ENCODE results near the gene HAPLN2.
"Not testable (repeated sequence)": the region's sequence is repeated elsewhere in the genome, so short reads cannot be mapped to it uniquely, and the experiment has no call there.

The HAPLN2 gene

DNA sequence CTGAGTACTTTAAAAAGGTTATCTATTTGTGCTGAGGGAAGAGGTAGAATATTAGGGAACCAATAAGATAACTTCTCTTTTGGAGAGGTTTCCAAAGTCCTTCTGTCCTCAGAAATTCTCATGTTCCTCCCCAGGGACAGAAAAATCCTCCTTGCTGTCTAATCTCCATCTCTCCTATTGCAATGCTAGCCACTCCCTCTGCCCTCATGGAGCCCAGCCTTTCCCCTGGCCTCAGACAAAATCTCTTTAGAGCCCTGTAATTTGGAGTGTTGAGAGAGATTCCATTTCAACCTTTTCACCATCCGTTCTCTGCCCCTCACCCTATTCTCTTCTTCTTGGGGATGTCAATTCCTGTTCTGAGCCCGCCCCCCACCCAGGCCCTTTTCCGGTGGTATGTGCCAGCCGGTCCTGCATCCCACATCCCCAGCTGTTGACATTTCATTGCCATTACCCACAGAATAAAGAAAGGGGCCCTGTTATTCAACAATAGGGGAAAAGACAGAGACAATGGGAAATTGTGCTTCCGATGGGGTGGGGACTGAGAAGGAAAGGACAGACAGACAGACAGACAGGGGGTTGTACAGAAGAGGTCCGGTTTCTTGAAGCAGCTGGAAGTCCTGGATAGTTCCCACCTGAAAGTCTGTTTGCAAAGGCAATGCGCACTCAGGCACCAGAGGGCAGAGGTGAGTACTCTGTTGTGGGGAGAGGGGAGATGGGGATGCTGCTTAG lies at the start of gene HAPLN2:
TSS of gene HAPLN2 (plus strand) at position 563 of the 729 bp plus-strand sequence. CDS start 4,076 bp downstream, outside the sequence.
- peak; percentile 63 to 85 for DNase-seq

DNA sequence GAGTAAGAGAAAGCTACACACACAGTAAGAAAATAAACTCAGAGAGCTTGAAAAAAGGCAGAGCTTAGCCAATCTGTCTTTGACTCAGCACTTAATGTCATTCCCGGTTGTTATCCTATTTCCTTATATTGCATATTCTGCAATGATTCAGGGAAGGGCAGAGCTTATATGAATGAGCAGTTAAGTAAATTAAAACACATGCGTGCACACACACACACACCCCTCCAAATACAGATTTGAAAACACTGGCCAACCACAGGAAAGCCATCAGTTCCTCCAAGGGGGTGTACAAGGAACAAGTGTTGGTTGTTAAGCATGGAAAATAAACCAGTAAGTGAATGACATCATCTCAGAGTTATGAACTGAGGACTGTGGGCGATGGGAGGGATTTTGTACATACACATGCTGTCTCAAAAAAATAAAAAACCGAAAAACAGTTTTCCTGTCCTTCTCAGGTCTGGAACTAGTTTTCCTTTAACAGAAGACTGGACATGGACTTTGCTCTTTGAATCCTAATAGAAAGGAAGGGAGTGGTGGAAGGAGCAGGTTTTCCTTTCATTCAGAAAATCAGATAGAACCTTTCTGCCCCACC lies 47.9 kb upstream of the HAPLN2 start:
- DNase-seq, result no peak

DNA sequence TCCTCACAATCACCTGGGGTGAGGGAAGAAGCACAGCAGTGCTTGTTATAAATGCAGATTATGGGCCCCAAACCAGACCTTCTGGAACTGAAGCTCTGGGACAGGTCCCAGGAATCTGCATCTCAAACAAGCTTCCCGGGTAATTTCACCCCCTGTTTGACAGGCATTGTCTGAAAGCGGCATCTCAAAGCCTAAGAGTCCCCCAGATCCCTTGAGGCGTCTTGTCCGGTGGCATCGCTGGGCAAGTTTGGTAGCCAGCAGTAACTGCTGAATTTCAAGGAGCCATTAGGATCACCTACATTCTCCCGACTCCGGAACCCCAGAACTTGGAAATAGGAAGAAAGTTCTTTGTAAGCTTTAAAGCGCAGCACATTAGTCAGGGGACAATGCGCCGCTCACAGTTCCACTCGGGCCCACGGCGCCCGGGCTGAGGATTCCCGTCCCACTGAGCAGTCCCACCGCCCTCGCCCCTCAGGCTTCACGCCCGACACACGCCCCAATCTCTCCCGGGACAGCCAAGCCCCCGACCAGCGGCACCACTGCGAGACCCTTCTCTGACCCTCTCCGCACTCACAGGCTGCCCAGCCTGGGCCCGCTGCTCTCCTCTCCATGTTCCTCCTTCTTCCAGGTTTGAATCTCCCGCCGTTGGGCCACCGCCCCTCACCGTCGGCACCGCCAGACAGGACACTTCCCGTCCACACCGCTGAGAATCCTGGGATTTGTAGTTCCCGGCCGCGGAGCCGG lies 47.1 kb upstream of the HAPLN2 start, which contains the start of gene IQGAP3:
TSS of gene IQGAP3 (minus strand) at position 647 of the 744 bp plus-strand sequence. CDS start at position 611, 36 bp downstream.
- DNase-seq, result peak; percentile 88 to 97

DNA sequence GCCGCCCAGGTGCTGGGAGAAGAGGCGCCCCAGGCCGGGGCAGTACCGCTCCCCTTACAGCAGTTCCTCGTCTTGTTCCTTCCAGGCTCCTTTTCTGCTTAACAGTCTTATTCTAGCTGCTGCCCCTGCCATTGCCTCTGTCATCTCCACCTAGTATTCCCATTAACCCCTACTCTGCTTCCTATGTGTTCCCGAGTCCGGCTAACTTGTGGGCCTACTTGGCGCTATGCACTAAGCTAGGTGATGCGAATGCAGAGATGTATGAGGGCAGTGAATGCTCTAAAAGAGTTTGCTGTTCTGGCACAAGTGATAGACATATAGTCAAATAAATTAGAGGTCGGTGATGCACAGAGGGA lies 46.6 kb upstream of the HAPLN2 start:
- no peak for DNase-seq

DNA sequence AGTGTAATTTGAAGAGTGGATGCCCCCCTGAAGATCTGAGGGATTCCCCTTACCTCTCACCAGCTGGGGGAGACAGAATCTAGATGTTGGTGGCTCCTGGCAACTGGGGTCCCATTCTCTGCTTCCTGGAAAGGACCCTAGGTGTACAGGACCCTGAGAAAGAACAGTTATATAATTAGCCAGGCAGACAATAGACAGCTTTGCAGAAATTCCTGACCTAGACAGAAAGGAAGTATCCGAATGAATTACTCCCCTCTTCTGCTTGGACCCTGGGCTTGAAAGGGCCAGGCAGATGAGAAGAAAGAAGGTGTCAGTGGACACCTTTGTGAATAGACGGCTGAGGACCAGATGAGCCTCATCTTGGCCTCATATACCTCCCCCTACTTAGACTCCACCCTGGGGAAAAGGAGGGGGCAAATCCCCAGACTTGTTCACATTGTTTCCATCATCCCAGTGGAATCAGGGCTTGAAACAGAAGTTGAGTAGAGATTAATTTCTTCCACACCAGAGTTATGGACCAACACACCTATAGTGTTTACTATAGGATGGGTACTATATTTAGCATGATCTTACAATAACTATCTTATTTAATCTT lies 45.1 kb upstream of the HAPLN2 start:
- no peak for DNase-seq

DNA sequence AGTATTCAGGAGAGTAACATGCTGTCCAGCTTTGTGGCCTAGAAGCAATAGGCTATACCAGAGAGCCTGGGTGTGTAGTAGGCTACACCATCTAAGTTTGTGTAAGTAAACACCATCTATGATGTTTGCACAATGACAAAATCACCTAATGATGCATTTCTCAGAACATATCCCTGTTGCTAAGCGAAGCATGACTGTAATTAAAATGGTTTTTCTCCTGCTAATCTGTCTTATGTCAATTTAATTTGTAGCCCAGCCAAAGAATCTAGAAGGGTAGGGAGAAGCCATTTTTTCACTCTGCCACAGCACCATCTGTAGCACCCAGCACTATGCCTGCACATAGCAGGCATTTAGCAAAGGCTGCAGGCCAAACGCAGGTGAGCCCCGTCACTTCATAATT lies 41.7 kb upstream of the HAPLN2 start:
- no peak for DNase-seq

DNA sequence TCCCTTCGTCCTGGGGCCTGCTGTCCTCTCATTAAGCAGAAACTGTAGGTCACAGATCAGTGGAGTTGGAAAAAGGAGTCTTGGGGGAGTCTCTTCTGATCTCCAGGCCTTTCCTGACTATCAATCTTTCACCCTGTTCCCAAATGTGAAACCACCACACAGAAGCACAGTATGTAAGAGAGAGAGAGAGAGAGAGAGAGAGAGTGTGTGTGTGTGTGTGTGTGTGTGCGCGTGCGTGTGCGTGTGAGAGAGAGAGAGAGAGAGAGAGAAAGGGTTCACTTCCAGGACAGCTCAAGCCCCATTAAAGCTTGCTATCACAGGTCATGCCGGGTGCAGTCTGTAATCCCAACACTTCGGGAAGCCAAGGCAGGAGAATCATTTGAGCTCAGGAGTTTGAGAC lies 41.2 kb upstream of the HAPLN2 start:
- no peak for DNase-seq

DNA sequence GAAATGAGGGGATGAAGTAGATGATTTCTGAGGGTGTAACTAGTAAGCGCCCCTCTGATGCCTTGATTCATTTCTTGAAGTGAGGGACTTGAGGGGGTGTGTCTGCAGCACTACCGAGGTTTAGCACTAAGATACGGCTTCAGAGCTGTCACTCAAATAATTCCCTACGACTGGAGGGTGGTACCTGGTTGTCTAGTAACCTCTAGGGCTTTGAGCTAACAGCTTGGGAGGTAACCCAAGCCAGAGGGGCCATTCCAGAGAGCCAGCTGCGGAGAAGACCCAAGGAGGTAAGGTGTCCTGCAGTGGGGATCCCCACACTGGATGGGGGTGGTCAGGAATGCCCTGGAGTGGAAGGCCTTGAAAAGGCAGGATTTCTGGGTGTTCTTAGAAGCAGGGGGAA lies 39.7 kb upstream of the HAPLN2 start, which contains the start of gene TTC24:
TSS of gene TTC24 (plus strand) at position 252 of the 400 bp plus-strand sequence. CDS start 1,642 bp downstream, outside the sequence.
- DNase-seq, result no peak

DNA sequence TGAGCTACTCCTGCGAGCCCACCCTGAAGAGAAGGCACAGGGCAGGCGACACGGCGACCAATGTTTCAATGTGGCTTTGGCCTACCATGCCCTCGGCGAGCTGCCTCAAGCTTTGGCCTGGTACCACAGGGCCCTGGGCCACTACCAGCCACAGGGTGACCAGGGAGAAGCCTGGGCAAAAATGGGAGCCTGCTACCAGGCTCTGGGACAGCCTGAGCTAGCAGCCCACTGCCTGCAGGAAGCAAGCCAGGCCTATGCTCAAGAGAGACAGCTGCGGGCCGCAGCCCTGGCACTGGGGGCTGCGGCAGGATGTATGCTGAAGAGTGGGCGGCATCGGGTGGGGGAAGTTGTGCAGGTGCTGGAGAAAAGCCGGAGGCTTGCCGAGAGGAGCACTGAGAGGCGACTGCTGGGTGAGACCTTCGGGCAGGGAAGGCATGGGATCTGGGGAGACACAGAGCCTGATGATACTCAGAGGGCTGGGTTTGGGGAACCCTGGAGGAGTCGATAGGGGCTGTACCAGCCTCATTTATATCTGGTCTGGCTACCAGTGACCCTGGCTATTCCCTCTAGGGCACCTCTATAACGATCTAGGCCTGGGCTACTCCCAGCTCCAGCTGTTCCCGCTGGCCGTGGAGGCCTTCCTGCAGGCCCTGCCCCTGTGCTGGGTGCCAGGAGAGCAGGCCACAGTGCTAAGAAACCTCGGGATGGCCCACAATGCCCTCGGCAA lies 37.4 kb upstream of the HAPLN2 start:
- DNase-seq, result no peak

DNA sequence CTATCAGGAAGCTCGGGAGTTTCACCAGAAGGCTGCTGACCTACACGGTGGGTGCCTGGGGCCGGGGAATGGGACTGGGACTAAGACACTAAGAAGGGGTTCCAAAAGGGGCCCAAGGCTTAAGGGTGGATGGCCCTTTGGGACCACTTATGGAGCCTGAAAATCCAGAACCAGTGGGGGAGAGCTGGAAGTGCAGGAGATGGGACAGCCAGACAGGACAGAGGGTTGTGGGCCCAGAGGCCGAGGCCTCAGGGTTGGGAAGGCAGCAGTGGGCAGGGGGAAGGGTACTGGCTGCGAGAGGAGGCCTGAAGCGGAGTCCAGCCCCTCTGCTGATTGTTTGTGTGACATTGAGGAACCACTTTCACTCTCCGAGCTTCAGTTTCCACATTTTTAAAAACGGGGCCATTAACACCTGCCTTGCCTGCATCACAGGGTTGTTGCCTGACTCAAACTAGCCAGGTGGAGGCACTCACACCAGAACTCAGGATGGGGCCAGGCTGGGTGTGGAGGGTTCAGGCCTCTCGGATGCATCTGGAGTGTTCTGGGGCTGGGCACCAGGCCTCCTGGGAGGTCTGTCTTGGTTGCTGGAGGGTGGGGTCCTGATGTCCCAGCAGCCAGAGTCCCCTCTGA lies 36.7 kb upstream of the HAPLN2 start:
- no peak for DNase-seq

DNA sequence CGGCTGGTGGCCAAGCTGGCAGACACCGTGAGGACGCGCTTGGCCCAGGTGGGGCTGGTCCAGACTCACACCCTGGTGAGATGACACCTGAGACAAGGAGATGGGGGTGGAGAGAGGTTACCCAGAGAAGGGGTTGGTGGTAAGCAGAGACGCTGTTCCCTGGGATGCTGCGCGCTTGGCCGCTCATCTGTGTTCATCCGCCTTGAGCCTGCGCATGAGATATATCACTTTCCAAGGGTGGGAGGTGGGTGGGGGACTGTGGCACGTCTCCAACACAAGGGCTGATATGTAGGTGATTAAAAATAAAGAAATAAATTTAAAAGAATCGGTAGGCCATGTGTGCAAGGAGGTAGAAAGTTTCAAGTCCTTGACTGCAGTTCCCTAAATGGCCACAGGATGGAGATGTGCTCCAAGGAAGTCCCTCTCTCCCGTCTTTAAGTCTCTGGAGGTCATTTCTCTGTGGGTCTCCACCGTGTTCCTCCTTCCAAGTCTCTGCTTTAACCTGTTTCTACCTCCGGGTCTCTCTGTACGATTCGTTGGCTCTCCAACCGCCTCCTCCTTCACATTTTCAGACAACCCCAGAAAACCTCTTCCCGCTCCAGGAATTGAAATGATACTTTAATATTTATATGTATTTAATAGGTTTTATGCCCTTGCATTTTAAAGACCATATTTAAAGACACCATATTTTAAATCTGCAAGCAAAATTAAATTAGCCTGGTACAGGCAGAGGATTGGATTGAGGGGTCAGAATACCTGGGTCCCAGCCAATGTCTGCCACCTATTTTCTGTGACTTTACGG lies 35.2 kb upstream of the HAPLN2 start:
- DNase-seq, result peak; percentile 83 to 94

DNA sequence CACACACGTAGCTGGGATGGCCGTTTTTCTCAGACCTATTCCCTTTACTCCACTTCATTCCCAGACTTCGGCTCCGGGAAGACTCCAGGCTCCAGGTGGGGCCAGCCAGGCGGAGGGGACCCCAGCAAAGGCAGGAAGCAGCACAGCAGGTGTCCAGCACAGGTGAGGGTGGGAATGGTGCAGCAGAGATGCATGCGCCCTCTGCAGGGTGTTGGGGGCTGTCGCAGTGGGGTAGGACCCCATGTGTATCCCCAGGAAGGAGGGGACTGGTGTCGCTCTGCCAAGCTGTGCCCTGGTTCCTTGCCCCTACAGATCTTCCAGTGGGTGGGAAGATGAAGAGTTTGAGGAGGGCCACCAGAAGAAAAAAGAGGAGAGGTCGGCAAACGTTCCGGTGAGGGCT lies 34.4 kb upstream of the HAPLN2 start:
- DNase-seq, result peak; percentile 59 to 91

DNA sequence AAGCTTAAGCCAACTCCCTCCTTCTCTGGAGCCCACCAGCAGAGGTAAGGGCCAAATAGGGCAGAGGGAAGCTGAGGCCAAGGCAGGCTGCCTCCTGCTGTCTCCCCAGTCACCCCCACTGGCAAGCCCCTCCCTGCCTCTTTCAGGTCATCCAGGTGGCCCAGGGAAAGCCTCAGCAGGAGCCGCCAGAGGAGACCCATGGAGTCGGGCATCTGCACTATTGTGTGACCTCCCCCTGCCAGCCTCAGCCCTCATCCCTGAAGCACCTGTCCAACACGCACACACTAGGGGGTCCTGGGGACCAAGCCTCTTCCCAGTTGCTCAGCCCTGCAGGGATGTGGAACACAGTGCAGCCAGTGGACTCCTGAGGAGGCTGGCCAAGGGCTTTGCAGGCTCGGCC lies 32.9 kb upstream of the HAPLN2 start:
- no peak for DNase-seq

DNA sequence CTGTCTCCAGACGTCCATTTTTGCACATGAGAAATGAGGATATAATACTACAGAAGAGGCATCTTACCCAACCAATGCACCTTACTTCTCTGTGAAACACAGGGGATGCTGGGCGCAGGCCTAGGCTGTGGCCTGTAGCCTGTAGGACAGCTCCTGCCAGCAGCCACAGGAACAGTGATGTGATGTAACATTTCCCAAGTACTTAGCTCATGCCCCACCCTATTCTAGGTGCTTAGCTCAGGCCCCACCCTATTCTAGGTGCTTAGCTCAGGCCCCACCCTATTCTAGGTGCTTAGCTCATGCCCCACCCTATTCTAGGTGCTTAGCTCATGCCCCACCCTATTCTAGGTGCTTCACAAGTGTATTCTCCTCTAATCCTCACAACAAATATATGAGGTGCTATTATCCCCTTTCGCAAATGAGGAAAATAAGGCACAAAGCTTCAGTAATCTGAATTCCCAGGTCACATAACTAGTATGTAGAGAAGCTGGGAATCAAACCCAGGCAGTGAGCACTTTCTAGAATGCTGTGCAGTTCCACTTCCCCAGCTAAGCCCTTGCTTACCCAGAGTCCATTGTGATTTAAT lies 32.2 kb upstream of the HAPLN2 start:
- DNase-seq, result no peak

DNA sequence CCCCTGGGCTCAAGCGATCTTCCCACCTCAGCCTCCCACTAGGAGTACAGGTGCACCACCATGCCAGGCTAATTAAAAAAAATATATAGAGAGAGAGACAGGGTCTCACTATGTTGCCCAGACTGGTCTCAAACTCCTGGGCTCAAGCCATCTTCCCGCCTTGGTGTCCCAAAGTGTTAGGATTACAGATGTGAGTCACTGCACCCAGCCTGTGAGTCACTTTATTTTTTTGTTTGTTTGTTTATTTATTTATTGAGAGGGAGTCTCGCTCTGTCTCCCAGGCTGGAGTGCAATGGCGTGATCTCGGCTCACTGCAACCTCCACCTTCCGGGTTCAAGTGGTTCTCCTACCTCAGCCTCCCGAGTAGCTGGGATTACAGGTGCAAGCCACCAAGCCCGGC lies 31.3 kb upstream of the HAPLN2 start:
- DNase-seq, result not testable (repeated sequence)

DNA sequence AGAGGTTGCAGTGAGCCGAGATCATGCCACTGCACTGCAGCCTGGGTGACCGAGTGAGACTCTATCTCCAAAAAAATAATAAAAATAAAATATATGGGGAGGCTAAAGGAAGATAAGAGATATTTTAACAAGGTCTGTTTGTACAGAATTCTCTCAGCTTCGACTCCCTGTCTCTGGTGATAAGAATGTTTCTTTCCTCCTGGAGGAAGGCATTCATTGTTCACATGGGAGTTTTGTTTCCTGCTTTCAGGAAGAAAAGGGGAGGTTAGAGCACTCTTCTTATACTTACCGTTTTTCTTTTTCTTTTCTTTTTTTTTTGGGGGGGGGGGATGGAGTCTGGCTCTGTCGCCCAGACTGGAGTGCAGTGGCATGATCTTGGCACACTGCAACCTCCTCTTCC lies 29.7 kb upstream of the HAPLN2 start:
- DNase-seq, result no peak

DNA sequence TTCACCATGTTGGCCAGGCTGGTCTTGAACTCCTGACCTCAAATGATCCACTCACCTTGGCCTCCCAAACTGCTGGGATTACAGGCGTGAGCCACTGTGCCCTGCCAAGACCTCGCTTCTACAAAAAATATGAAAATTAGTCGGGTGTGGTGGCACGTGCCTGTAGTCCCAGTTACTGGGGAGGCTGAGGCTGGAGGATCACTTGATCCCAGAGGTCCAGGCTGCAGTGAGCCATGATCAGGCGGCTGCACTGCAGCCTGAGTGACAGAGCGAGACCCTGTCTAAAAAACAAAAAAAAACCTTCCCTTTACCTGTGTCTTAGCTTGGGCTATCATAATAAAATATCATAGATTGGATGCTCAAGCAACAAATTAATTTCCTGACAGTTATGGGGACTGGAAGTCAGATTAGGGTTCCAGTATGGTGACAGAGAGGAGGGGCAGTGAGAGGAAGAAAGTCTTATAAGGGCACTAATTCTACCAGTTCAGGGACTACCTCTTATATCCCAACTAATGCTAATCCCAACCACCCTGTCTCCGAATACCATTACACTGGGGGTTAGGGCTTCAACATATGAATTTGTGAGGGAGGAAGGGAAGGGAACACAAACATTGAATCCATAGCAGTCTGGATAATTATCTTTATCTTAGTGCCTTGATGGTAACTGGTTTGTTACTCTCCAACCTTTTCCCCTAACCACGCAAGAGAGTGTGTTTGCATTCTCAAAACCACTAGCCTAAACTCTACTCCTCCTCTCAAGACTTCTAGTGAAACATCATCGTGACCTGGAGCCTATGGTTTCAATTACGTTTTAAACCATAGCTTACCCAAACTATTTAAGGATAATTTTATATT lies 28.7 kb upstream of the HAPLN2 start:
- DNase-seq, result no peak

DNA sequence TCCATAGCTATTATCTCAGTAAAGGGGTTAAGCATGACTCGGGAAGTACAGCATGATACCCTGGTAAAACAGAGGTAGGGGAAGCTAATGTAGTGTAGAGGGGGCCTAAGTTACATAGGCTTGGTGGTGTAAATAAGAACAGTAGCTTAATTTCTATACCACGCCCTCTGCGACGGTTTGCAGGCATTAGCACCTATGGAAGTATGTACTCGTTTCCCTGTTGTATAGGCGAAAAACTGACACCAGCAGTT lies 28.1 kb upstream of the HAPLN2 start:
- DNase-seq, result peak in 1 of 2 experiments; percentile 65

DNA sequence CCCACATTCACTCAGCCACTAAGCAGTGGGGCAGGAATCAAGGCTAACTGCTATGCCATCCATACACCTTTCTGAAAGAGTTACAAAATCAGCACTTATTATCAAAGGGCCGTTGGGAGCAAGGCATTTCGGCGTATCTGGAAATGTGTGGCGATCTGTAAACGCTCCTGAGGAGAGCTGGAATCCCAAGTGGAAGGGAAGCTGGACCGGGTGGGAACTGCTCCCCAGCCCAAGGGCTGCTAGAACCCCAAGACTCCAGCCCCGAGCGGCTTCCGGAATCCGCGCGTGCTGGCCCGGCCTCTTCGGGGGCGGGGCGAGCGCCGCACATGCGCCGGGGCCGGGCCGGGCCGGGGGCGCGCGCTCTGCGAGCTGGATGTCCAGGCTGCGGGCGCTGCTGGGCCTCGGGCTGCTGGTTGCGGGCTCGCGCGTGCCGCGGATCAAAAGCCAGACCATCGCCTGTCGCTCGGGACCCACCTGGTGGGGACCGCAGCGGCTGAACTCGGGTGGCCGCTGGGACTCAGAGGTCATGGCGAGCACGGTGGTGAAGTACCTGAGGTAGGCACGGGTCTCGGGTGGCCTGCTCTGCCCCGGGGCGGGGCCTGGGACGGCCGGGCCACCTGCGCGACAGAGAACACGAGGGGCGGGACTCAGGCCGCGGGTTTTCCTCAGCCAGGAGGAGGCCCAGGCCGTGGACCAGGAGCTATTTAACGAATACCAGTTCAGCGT lies 27.6 kb upstream of the HAPLN2 start, which contains the start of gene NAXE:
TSS of gene NAXE (plus strand) at position 345 of the 726 bp plus-strand sequence. CDS start at position 374, 29 bp downstream.
- DNase-seq, result peak; percentile 64 to 96

Data from NCI-H526 (cell line).